DND-41 (cell line): ENCODE results near the gene HSD17B2.

Experiments
- ATAC-seq: fragments of 200-7000 bp; cut with Tn5 transposase; 3 replicates; pipeline ENCODE4 v1.9.1; 2021; ENCODE audit warnings: low read depth; ENCODE audit not compliant: insufficient read depth
- DNase-seq: peaks from one replicate; pipeline ENCODE4 v3.0.0-alpha.2; 2020
- H2AFZ ChIP-seq: 2 replicates; pipeline ENCODE4 v1.6.0; 2012; ENCODE audit warnings: low read depth, low read length
- H3K27ac ChIP-seq: 2 replicates; pipeline ENCODE4 v1.5.1; 2012; ENCODE audit warnings: low read length, inconsistent platforms
- H3K27me3 ChIP-seq: fragments of 200-600 bp; sonication (generic); 2 replicates; pipeline ENCODE4 v1.6.0; 2012; ENCODE audit warnings: low read length, mild to moderate bottlenecking, inconsistent platforms; ENCODE audit not compliant: insufficient read depth, poor library complexity
- H3K36me3 ChIP-seq: 2 replicates; pipeline ENCODE4 v1.5.1; 2012; ENCODE audit warnings: low read length, inconsistent platforms; ENCODE audit not compliant: insufficient read depth
- H3K4me1 ChIP-seq: 2 replicates; pipeline ENCODE4 v1.5.1; 2012; ENCODE audit warnings: mild to moderate bottlenecking, low read length; ENCODE audit not compliant: insufficient read depth
- H3K4me2 ChIP-seq: 2 replicates; pipeline ENCODE4 v1.6.0; 2012; ENCODE audit warnings: mild to moderate bottlenecking, moderate library complexity, low read length, inconsistent platforms; ENCODE audit not compliant: insufficient read depth
- H3K4me3 ChIP-seq, 2 experiments: fragments of 200-600 bp in 1 of 2; shearing (Covaris generic) in 1 of 2; 2 replicates each; pipeline ENCODE4 v1.5.1; 2012 to 2016; ENCODE audit warnings: inconsistent platforms in 2 of 2, low read length in 2 of 2, mild to moderate bottlenecking in 2 of 2, low read depth in 1 of 2, moderate library complexity in 1 of 2
- H3K79me2 ChIP-seq: 2 replicates; pipeline ENCODE4 v1.6.0; 2012; ENCODE audit warnings: low read length, inconsistent platforms; ENCODE audit not compliant: insufficient read depth
- H3K9ac ChIP-seq: 2 replicates; pipeline ENCODE4 v1.6.0; 2012; ENCODE audit warnings: low read depth, mild to moderate bottlenecking, inconsistent platforms, low read length, moderate library complexity
- H3K9me3 ChIP-seq: 2 replicates; pipeline ENCODE4 v1.5.1; 2012; ENCODE audit warnings: low read length, moderate library complexity, mild to moderate bottlenecking, inconsistent platforms; ENCODE audit not compliant: insufficient read depth, severe bottlenecking
- H4K20me1 ChIP-seq: 2 replicates; pipeline ENCODE4 v1.6.0; 2012; ENCODE audit warnings: low read length; ENCODE audit not compliant: insufficient read depth
- CTCF ChIP-seq: IDR thresholded peaks from 2 replicates; pipeline ENCODE4 v1.5.1; 2012; ENCODE audit warnings: borderline replicate concordance, low read length, moderate library complexity, mild to moderate bottlenecking; ENCODE audit not compliant: poor library complexity, severe bottlenecking; ENCODE audit errors: extremely low read depth
- EZH2 ChIP-seq: IDR thresholded peaks from 3 replicates; pipeline ENCODE4 v1.6.1; 2012; ENCODE audit warnings: borderline replicate concordance, low read depth, mild to moderate bottlenecking, moderate library complexity, low read length, inconsistent platforms; ENCODE audit not compliant: severe bottlenecking

The HSD17B2 gene

GRCh38 chr16:82059983-82060421 lies 24.9 kb downstream of the HSD17B2 start:
- H4K20me1 ChIP-seq: no peaks in the 10 kb centered on the region
- H3K9me3 ChIP-seq: no peaks in the 10 kb centered on the region
- DNase-seq (no peak), ATAC-seq (no peak)
- H3K4me2 ChIP-seq: no peak overlapping the region
- H2AFZ ChIP-seq: no peak overlapping the region
- no peaks in the 10 kb centered on the region for H3K4me1 ChIP-seq
- TF ChIP-seq EZH2 (no peak), CTCF (no peak)
- no peak overlapping the region for H3K9ac ChIP-seq
- no peak overlapping the region for H3K27ac ChIP-seq
- H3K4me3 ChIP-seq: no peak overlapping the region
- no peaks in the 10 kb centered on the region for H3K27me3 ChIP-seq
- H3K36me3 ChIP-seq: no peaks in the 10 kb centered on the region
- no peaks in the 10 kb centered on the region for H3K79me2 ChIP-seq

GRCh38 chr16:82061861-82062525 lies 26.9 kb downstream of the HSD17B2 start:
- Histone ChIP-seq H3K27me3 (no peaks in the 10 kb centered on the region), H2AFZ (no peak overlapping the region), H3K79me2 (no peaks in the 10 kb centered on the region), H3K4me2 (no peak overlapping the region), H3K27ac (no peak overlapping the region), H3K4me3 (no peak overlapping the region), H3K9ac (no peak overlapping the region), H3K4me1 (no peaks in the 10 kb centered on the region), H4K20me1 (no peaks in the 10 kb centered on the region), H3K9me3 (no peaks in the 10 kb centered on the region), H3K36me3 (no peaks in the 10 kb centered on the region)
- DNase-seq (no peak), ATAC-seq (no peak)
- TF ChIP-seq EZH2 (no peak), CTCF (peak; percentile 51)

- Histone ChIP-seq H3K27me3 (no peaks in the 10 kb centered on the region), H2AFZ (no peak overlapping the region), H4K20me1 (no peaks in the 10 kb centered on the region), H3K9ac (no peak overlapping the region), H3K27ac (no peak overlapping the region), H3K4me2 (no peak overlapping the region), H3K4me3 (no peak overlapping the region), H3K4me1 (no peaks in the 10 kb centered on the region), H3K79me2 (no peaks in the 10 kb centered on the region), H3K36me3 (no peaks in the 10 kb centered on the region), H3K9me3 (no peaks in the 10 kb centered on the region)
- DNase-seq (no peak), ATAC-seq (no peak)
- no peak for TF ChIP-seq EZH2
- TF ChIP-seq CTCF: no peak
These were observed 27.6 kb downstream of the HSD17B2 start for GRCh38 chr16:82062645-82063058.
